ENCODE measurements around the gene CTSW. TPM values are rescaled to one million over a fixed set of nuclear protein-coding genes. Genes with fewer than 3 reads are reported as not detected.
"Not testable (repeated sequence)": the region's sequence is repeated elsewhere in the genome, so short reads cannot be mapped to it uniquely, and the experiment has no call there.

The CTSW gene, protein sequence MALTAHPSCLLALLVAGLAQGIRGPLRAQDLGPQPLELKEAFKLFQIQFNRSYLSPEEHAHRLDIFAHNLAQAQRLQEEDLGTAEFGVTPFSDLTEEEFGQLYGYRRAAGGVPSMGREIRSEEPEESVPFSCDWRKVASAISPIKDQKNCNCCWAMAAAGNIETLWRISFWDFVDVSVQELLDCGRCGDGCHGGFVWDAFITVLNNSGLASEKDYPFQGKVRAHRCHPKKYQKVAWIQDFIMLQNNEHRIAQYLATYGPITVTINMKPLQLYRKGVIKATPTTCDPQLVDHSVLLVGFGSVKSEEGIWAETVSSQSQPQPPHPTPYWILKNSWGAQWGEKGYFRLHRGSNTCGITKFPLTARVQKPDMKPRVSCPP
- total RNA-seq, result 0.83 TPM
- long read RNA-seq, result 0 reads

DNA sequence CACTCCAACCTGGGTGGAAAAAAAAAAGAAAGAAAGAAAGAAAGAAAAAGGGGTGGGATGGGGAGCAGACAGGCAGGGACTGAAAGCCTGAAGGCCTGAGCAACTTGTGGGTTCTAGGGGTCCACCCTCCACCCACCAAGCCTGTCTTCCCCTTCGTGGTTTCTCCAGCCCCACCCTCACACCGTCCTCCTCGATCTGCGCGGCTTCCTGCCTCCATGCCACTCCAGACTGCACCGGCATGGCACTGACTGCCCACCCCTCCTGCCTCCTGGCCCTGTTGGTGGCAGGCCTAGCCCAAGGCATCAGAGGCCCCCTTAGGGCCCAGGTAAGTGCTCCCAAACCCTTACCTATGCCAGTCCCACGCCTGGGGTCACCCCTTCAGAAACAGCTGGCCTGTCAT, at the start of gene CTSW:
CTSW (plus strand) TSS at position 221 of the 400 bp plus-strand sequence; CDS start at position 239, 18 bp downstream.
- DNase-seq (ENCODE audit: low spot score), result no peak
- intact Hi-C loops (cut with DNase I), result no loop called here

DNA sequence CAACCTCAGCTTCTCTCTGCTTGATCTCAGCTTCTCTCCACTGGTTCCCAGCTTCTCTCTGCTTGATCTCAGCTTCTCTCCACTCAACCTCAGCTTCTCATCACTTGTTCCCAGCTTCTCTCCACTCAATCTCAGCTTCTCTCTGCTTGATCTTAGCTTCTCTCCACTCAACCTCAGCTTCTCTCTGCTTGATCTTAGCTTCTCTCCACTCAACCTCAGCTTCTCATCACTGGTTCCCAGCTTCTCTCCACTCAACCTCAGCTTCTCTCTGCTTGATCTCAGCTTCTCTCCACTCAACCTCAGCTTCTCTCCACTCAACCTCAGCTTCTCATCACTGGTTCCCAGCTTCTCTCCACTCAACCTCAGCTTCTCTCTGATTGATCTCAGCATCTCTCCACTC, 47.4 kb upstream of the CTSW start:
- DNase-seq (ENCODE audit: low spot score); intact Hi-C loops (cut with DNase I): not testable (repeated sequence)

DNA sequence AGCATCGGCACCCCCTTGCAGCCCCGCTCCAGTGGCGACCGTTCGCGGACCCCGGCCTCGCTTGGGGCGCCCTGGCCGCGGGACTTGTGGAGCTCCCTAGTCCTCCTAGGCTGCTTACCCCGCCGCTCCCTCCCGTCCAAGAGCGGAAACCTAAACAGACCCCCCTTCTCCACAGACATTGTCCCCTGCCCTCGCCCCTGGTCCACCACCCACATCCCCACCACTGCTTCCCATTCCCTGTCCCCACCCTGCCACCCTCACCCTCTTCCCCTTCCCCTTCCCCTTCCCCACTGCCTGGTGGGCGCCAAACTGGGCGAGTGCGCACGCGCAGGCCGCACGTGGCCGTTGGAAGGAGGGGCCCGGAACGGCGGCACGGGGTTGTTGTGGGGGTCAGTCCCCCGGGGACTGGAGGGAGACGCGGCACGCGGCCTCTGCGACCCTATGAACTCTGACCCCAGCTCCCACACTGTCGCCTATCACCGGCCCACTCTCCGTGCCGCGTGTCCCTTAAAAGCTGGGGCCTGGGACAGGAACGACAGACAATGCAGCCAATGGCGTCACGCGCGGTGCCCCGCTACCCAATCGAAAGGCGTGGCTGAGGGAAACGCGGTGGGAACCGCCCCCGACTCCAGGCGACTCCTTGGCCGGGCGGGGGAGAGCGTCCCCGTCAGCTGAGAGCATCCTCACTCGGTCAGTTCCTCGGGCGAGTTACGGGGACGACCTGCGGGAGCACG, 46.2 kb upstream of the CTSW start, which contains the start of gene SNX32:
SNX32 (plus strand) TSS at position 667 of the 734 bp plus-strand sequence. CDS start 103 bp downstream, outside the sequence.
- peak; percentile 98 for DNase-seq (ENCODE audit: low spot score)
- intact Hi-C loops (cut with DNase I), result no loop called here

DNA sequence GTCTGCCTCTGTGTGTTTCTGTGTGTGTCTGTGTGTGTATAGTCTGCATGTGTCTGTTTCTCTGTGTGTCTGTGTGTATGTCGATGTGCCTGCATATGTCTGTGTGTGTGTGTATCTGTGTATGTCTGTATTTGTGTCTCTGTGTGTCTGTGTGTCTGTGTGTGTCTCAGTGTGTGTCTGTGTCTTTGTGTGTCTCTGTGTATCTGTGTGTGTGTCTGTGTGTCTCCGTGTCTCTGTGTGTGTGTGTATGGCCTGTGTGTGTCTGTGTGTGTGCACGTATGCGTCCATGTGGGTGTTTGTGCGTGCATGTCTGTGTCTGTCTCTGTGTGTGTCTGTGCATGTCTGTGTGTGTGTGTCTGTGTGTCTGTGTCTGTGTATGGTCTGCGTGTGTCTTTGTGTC, 45.4 kb upstream of the CTSW start:
- DNase-seq (ENCODE audit: low spot score), result no peak
- intact Hi-C loops (cut with DNase I), result no loop called here

DNA sequence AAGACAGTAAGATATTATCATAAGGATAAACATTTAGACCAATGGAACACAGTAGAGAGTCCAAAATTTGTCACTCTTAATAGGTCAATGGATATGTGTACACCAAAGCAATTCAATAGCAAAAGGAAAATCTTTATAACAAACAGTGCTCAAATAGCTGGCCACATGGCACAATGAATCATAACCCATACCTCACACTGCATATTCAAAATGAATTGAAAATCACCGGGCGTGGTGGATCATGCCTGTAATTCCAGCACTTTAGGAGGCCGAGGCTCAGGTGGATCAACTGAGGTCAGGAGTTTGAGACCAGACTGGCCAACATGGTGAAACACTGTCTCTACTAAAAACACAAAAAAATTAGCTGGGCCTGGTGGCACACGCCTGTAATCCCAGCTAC, 37.5 kb upstream of the CTSW start:
- DNase-seq (ENCODE audit: low spot score), result no peak
- intact Hi-C loops (cut with DNase I), result no loop called here

DNA sequence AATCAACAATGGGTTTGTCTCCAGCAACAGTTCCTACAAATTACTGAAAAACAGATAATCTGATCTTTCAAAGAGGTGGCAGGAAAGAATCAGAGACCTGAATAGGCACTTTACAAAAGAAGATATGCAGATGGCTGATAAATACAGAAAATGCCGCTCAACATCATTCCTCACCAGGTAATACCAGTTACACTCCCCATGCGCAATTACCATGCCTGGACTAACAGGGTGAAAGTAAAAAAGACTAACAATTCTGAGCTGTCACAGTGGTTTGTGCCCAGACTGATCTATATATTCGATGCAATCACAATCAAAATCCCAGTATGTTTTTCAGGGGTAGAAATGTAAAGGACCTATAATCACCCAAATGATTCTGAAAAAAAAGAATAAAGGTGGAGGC, 35.8 kb upstream of the CTSW start:
- intact Hi-C loops (cut with DNase I), result no loop called here
- DNase-seq (ENCODE audit: low spot score), result no peak

DNA sequence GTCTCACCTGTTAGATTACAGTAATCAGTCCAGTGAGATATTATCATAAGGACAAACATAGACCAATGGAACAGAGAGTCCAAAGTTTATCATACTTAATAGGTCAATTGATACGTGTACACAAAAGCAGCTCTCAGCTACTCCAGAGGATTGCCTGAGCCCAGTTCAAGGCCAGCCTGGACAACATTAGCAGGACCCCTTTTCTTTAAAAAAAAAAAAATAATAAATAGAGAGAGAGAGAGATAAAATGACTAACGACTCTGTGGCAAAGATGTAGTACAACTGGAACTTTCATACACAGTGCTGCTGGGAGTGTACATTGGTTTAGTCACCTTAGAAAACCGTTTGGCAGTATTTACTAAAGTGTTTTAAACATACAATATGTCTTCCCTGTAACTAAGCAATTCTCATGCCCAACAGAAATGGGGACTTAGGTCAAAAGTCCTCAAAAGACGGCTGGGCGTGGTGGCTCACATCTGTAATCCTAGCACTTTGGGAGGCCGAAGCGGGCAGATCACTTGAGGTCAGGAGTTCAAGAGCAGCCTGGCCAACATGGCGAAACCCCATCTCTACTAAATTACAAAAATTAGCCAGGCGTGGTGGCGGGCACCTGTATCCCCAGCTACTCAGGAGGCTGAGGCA, 35.3 kb upstream of the CTSW start:
- intact Hi-C loops (cut with DNase I), result no loop called here
- no peak for DNase-seq (ENCODE audit: low spot score)

DNA sequence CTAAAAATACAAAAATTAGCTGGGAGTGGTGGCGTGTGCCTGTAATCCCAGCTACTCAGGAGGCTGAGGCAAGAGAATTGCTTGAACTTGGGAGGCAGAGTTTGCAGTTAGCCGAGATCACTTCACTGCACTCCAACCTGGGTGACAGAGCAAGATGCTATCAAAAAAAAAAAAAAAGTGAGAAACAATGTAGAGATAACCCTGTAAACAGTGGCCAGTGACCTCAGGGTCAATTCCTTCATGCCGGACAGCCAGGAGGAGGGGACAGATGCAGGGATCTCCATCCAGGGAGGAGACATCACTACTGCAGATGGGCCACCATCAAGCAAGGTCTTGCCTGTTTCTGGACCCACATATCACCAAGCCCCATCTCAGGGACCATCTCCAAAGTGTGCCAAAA, 31.9 kb upstream of the CTSW start:
- intact Hi-C loops (cut with DNase I), result no loop called here
- DNase-seq (ENCODE audit: low spot score), result no peak

DNA sequence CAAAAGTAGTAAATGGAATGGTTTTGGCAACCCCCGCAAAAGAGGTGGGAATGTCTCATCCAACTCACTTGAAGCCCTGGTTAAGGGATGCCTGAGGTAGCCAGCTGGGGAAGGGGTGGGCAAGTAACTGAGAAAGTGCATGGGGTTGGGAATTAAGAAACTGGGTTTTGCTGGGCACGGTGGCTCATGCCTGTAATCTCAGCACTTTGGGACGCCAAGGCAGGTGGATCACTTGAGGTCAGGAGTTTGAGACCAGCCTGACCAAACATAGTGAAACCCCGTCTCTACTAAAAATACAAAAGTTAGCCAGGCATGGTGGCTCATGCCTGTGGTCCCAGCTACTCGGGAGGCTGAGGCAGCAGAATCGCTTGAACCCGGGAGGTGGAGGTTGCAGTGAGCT, 30.9 kb upstream of the CTSW start:
- intact Hi-C loops (cut with DNase I), result not testable (repeated sequence)
- peak; percentile 56 for DNase-seq (ENCODE audit: low spot score)

DNA sequence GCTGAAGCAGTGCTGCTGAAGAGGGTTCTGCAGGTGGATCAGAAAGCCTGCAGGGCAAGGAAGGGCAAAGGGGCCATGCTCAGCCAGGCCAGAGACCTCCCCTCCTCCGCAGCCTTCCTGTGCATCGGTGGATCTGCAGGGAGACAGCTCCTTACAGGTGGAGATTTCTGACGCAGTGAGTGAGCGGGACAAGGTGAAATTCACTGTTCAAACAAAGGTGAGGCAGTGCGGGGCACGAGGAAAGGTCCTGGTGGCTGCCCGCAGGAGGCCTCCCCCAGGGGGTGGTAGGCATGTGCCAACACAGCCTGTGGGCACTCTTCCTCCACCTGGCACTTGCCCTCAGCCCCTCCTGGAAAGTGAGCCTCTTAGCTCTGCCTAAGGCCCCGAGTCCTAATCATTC, 30.3 kb upstream of the CTSW start:
- DNase-seq (ENCODE audit: low spot score), result peak; percentile 74
- intact Hi-C loops (cut with DNase I), result no loop called here

DNA sequence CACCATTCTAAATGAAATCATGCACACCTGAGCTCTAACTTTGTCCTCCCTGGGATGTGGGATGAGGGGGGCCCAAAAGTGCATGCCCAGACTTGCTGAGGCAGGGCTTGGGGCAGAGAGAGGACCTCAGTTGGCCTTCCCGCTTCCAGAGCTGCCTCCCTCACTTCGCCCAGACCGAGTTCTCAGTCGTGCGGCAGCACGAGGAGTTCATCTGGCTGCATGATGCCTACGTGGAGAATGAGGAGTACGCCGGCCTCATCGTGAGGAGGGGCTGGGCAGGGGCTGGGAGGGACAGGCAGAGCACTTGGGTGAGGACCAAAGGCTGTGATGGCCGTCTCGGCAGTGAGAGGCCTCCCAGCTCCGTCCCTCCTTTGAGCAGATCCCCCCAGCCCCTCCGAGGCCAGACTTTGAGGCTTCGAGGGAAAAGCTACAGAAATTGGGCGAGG, 29.8 kb upstream of the CTSW start:
- peak; percentile 70 for DNase-seq (ENCODE audit: low spot score)
- intact Hi-C loops (cut with DNase I), result no loop called here

DNA sequence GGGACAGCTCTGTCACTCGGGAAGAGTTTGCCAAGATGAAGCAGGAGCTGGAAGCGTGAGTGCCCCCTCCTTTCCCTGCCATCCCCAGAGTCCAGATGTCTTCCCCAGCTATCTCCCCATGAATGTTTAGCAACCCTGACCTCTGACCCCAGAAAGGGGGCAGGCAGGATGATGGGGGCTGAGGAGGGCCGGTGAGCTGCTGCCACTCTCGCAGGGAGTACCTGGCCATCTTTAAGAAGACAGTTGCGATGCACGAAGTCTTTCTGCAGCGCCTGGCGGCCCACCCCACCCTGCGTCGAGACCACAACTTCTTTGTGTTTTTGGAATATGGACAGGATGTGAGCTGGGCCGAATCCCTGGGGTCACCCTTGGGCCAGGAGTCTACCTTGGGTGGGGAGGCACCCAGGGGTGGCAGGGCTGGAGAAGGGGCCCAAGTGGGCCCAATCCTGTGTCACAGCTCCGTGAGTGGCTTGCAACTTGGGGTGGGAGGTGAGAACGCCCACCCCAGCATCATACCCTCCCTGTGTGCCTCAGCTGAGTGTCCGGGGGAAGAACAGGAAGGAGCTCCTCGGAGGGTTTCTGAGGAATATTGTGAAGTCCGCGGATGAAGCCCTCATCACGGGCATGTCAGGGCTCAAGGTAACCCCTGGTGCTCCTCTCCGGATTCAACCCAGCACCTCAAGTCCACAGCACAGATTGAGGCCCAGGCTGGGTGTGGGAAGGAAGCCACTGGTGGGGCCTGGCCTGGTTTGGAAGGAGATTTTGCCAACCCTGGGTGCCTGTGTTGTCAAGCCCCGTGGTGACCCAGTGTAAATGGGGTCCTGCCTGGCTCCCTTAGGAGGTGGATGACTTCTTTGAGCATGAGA, 29.2 kb upstream of the CTSW start:
- intact Hi-C loops (cut with DNase I), result no loop called here
- no peak for DNase-seq (ENCODE audit: low spot score)

DNA sequence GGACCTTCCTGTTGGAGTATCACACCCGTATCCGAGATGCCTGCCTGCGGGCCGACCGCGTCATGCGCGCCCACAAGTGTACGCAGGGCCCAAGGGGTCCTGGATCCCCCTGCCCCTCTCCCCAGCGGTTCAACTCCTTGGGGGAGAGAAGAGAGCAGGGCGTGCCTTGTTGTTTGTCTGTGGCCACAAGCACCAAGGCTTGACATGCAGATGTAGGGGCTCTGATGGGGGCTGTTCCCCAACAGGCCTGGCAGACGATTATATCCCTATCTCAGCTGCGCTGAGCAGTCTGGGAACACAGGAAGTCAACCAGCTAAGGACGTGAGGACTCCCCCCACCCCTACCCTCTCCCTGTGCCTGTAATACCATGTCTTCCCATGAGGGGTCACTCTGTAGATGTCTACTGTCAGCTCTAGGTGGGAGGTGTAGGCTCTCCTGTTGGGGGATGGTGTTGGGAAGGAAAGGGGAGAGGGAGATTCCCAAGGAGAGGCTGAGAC, 28.5 kb upstream of the CTSW start:
- DNase-seq (ENCODE audit: low spot score), result peak; percentile 49
- intact Hi-C loops (cut with DNase I), result no loop called here

DNA sequence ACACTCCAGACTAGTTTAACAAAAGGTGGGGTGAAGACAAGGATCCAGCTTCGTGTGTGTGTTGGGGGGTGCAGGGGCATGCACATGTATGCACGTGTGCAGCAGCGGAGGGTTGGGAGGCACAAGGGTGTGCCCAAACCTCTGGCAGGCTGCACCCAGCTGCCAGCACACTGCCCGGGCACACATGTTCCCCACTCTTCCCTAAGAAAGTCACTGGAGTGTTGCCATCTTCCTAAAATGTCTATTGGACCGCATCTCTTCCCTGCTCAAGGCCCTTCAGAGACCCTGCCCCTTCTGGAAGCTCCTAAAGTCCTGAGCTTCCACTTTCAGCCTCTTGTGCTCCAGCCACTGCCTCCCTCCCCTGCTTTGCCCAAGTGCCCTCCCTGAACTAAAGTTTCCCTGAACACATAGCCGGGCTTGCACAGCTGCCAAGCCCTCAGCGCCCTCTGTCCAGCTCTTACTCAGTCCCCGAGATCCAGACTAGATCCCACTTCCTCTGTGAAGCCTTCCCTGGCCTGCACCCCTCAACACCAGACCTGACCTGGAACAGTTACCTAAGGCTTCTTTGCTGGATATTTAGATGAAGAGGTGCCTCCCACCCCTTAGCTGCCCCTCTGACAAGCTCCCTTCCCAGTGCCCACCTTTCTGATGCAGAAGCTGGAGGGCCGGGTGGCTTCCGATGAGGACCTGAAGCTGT, 27.7 kb upstream of the CTSW start:
- DNase-seq (ENCODE audit: low spot score), result no peak
- intact Hi-C loops (cut with DNase I), result no loop called here

DNA sequence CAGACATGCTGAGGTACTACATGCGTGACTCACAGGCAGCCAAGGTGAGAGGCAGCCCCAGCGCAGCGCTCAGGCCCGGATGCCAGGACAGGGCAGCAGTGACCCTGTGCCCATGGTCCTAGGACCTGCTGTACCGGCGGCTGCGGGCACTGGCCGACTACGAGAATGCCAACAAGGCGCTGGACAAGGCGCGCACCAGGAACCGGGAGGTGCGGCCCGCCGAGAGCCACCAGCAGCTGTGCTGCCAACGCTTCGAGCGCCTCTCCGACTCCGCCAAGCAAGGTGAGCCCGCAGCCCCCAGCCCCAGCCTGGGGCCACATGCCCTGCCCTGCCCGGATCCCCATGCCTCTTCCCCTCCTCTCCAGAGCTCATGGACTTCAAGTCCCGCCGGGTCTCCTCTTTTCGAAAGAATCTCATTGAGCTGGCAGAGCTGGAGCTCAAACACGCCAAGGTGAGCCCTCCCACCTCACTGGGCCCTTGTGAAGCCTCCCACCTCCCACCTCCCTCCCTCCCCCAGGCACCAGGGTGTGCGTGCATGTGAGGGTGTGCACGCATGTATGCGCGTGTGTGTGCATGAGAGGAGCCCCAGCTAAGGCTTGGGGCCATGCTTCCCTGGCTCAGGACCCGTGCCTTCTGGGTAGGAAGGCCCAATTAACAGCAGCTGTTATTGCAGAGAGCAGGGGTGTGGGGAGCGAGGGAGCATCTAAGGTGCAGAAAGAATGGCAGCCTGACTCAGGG, 27.0 kb upstream of the CTSW start:
- intact Hi-C loops (cut with DNase I), result no loop called here
- peak; percentile 68 for DNase-seq (ENCODE audit: low spot score)

DNA sequence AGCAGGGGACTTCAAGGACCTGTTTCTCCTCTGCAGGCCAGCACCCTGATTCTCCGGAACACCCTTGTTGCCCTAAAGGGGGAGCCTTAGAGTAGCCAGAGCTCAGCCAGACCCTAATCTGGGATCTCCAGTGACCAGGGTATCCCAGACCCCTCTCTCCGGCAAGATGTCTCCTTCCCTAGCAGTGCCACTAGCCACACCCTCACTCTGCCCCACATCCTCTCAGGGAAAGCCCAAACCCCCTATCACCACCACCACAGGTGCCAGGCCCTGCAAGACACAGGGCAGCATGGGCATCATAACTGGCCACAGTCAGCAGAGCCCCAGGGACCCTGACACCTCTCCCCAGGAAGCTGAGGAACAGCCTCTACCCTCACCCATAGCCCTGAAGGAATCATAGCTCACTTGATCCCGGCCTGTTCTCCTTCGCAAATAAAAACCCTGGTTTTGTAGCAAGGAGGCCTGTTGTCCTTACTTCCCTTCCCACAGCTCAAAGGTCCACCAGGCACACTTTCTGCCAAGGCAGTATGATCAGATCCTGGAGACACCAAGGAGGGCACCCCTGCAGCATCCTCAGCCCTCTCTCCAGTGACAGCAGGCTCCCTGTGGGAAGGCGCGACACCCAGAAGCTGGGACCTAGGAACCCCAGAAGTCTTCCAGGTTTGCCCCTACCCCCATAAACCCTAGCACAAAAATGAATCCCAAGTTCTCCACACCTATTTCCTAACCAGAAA, 26.2 kb upstream of the CTSW start:
- intact Hi-C loops (cut with DNase I), result no loop called here
- DNase-seq (ENCODE audit: low spot score), result peak; percentile 51

DNA sequence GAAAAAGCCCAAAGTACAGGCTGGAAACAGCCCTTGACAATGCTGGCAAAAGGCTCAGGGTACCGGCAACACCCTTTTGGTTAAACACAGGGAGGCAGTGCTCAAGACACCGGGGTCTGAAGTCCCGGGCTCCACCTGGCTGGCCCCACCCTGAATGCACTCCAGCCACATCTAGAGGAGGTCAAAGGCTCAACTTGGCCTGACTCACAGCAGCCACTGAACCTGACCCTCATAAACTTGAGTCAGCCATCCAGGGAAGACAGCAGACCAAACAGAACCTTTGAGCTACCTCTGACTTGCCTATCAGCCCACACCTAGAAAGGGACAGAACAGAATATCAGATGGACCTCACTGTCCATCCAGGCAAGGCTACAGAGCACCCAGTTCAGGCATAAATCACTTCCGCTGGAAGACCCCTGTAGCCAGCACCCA, 25.5 kb upstream of the CTSW start:
- intact Hi-C loops (cut with DNase I), result no loop called here
- DNase-seq (ENCODE audit: low spot score), result no peak
